GM12801 (cell line): ENCODE data around the gene IL18.

Experiments
- CTCF ChIP-seq: IDR thresholded peaks from one replicate; pipeline ENCODE4 v1.5.1; 2011; ENCODE audit warnings: control low read depth; ENCODE audit not compliant: insufficient read length; ENCODE audit errors: extremely low read depth

IL18 gene

GRCh38 chr11:112178428-112178827, 14.5 kb upstream of the IL18 start:
- TF ChIP-seq CTCF, result no peak

- TF ChIP-seq CTCF, result no peak
Measured at GRCh38 chr11:112177589-112177988, 13.7 kb upstream of the IL18 start.

- TF ChIP-seq CTCF, result no peak
Measured at GRCh38 chr11:112176077-112176476, 12.2 kb upstream of the IL18 start.

- TF ChIP-seq CTCF, result no peak
Measured at GRCh38 chr11:112175599-112175952, 11.7 kb upstream of the IL18 start.

- TF ChIP-seq CTCF, result no peak
Measured at GRCh38 chr11:112174789-112175598, 11.1 kb upstream of the IL18 start, which contains the start of gene BCO2. Gene BCO2, plus strand, starts transcription at chr11:112175512. Its CDS starts 90 bp downstream, at chr11:112175602.

GRCh38 chr11:112173152-112173551, 9.3 kb upstream of the IL18 start:
- TF ChIP-seq CTCF, result no peak

GRCh38 chr11:112172362-112172994, 8.6 kb upstream of the IL18 start:
- TF ChIP-seq CTCF, result no peak
